SJSA1 (cell line): ENCODE measurements around the gene TUFT1. TPM values are rescaled to one million over a fixed set of nuclear protein-coding genes. Genes with fewer than 3 reads are reported as not detected.

Source experiments
- DNase-seq, 2 experiments: peaks; one replicate each; pipeline ENCODE4 v3.0.0-alpha.2; 2015 to 2020; ENCODE audit warnings: low spot score in 2 of 2, low read depth in 1 of 2
- H3K27ac ChIP-seq: fragments of 250-450 bp; sonication (Bioruptor Pico); 2 replicates; pipeline ENCODE4 v1.5.1; 2020; ENCODE audit warnings: mild to moderate bottlenecking, moderate library complexity
- H3K27me3 ChIP-seq: fragments of 250-450 bp; sonication (Bioruptor Pico); replicated peaks from 2 replicates; pipeline ENCODE4 v1.5.1; 2020; ENCODE audit warnings: mild to moderate bottlenecking, moderate library complexity
- H3K36me3 ChIP-seq: fragments of 250-450 bp; sonication (Bioruptor Pico); 2 replicates; pipeline ENCODE4 v1.5.1; 2020; ENCODE audit warnings: mild to moderate bottlenecking
- H3K4me1 ChIP-seq: fragments of 250-450 bp; sonication (Bioruptor Pico); replicated peaks from 2 replicates; pipeline ENCODE4 v1.6.1; 2021; ENCODE audit warnings: mild to moderate bottlenecking
- H3K4me3 ChIP-seq: fragments of 250-450 bp; sonication (Bioruptor Pico); 2 replicates; pipeline ENCODE4 v1.5.1; 2020; ENCODE audit warnings: mild to moderate bottlenecking
- H3K9me3 ChIP-seq: fragments of 250-450 bp; sonication (Bioruptor Pico); replicated peaks from 2 replicates; pipeline ENCODE4 v1.5.1; 2020; ENCODE audit warnings: mild to moderate bottlenecking
- total RNA-seq: library from RNA; depleted of rRNA; stranded (reverse); fragments of >200 nt; shearing (Covaris generic); gene quantifications from 2 replicates; pipeline ENCODE4 v1.2.3, GENCODE V29; 2014

TUFT1 gene
- total RNA-seq, 1 experiment from 2014 or later = 46.0 TPM

GRCh38 chr1:151536499-151536898, 3.6 kb upstream of the TUFT1 start:
- no peak for DNase-seq
- H3K4me3 ChIP-seq = no peak overlapping the region
- no peaks in the 10 kb centered on the region for H3K27me3 ChIP-seq
- H3K4me1 ChIP-seq = peaks cover 52% of the 10 kb centered on the region
- peak overlapping the region; percentile 85 for H3K27ac ChIP-seq
- no peaks in the 10 kb centered on the region for H3K9me3 ChIP-seq
- H3K36me3 ChIP-seq = 0 out of 2 replicates have a peak, but pooled peaks cover 3% of the 10 kb centered on the region

- H3K36me3 ChIP-seq = 0 out of 2 replicates have a peak, but pooled peaks cover 3% of the 10 kb centered on the region
- no peaks in the 10 kb centered on the region for H3K27me3 ChIP-seq
- no peaks in the 10 kb centered on the region for H3K9me3 ChIP-seq
- H3K27ac ChIP-seq = peak overlapping the region; percentile 85
- peaks cover 59% of the 10 kb centered on the region for H3K4me1 ChIP-seq
- no peak overlapping the region for H3K4me3 ChIP-seq
- peak; percentile 89 to 90 for DNase-seq
Measured at GRCh38 chr1:151537112-151537511, 3.0 kb upstream of the TUFT1 start.

GRCh38 chr1:151539321-151540020, 638 bp upstream of the TUFT1 start:
- peak; percentile 84 to 88 for DNase-seq
- Histone ChIP-seq H3K9me3 (no peaks in the 10 kb centered on the region), H3K27me3 (no peaks in the 10 kb centered on the region), H3K4me1 (peaks cover 73% of the 10 kb centered on the region), H3K4me3 (peak overlapping the region; percentile 62), H3K36me3 (0 out of 2 replicates have a peak, but pooled peaks cover 10% of the 10 kb centered on the region), H3K27ac (peak overlapping the region; percentile 64)

GRCh38 chr1:151540982-151541377, 871 bp downstream of the TUFT1 start:
- H3K36me3 ChIP-seq = peaks cover 19% of the 10 kb centered on the region; the same call in 1 of the 2 replicates
- H3K9me3 ChIP-seq = no peaks in the 10 kb centered on the region
- H3K4me3 ChIP-seq = peak overlapping the region; percentile 62
- peak overlapping the region; percentile 38; the same call in 1 of the 2 replicates for H3K27ac ChIP-seq
- H3K27me3 ChIP-seq = no peaks in the 10 kb centered on the region
- DNase-seq = no peak
- H3K4me1 ChIP-seq = peaks cover 66% of the 10 kb centered on the region

- Histone ChIP-seq H3K4me3 (peak overlapping the region; percentile 62), H3K9me3 (no peaks in the 10 kb centered on the region), H3K4me1 (peaks cover 66% of the 10 kb centered on the region), H3K36me3 (peaks cover 27% of the 10 kb centered on the region), H3K27me3 (no peaks in the 10 kb centered on the region), H3K27ac (0 out of 2 replicates have a peak overlapping the region, but pooled peaks have one; percentile 38)
- no peak for DNase-seq
Measured at GRCh38 chr1:151541752-151542151, 1.6 kb downstream of the TUFT1 start.

GRCh38 chr1:151542710-151543129, 2.6 kb downstream of the TUFT1 start:
- H3K4me1 ChIP-seq = peaks cover 66% of the 10 kb centered on the region
- no peaks in the 10 kb centered on the region for H3K9me3 ChIP-seq

GRCh38 chr1:151545542-151545941, 5.4 kb downstream of the TUFT1 start:
- Histone ChIP-seq H3K4me3 (no peak overlapping the region), H3K36me3 (peaks cover 37% of the 10 kb centered on the region), H3K27ac (no peak overlapping the region; the same call in 1 of the 2 replicates), H3K9me3 (no peaks in the 10 kb centered on the region), H3K4me1 (peaks cover 74% of the 10 kb centered on the region), H3K27me3 (no peaks in the 10 kb centered on the region)
- DNase-seq = no peak

More at GRCh38 chr1:151542710-151543129, 2.6 kb downstream of the TUFT1 start:
- H3K4me3 ChIP-seq = no peak overlapping the region
- H3K27ac ChIP-seq = peak overlapping the region; percentile 38
- peaks cover 32% of the 10 kb centered on the region for H3K36me3 ChIP-seq
- no peaks in the 10 kb centered on the region for H3K27me3 ChIP-seq
- DNase-seq = peak; percentile 76 to 78

GRCh38 chr1:151546011-151546925, 6.2 kb downstream of the TUFT1 start:
- no peak for DNase-seq
- Histone ChIP-seq H3K4me3 (no peak overlapping the region), H3K4me1 (peaks cover 72% of the 10 kb centered on the region), H3K27me3 (no peaks in the 10 kb centered on the region), H3K9me3 (no peaks in the 10 kb centered on the region), H3K27ac (peak overlapping the region; percentile 72), H3K36me3 (peaks cover 39% of the 10 kb centered on the region)

- Histone ChIP-seq H3K36me3 (peaks cover 46% of the 10 kb centered on the region), H3K9me3 (no peaks in the 10 kb centered on the region), H3K4me3 (no peak overlapping the region), H3K27me3 (no peaks in the 10 kb centered on the region), H3K27ac (peak overlapping the region; percentile 72), H3K4me1 (peaks cover 62% of the 10 kb centered on the region)
- DNase-seq = peak; percentile 94 to 97
Measured at GRCh38 chr1:151547119-151547899, 7.2 kb downstream of the TUFT1 start.

GRCh38 chr1:151547900-151548230, 7.8 kb downstream of the TUFT1 start:
- peaks cover 46% of the 10 kb centered on the region for H3K36me3 ChIP-seq
- peaks cover 56% of the 10 kb centered on the region for H3K4me1 ChIP-seq
- no peak for DNase-seq
- H3K4me3 ChIP-seq = no peak overlapping the region
- no peaks in the 10 kb centered on the region for H3K9me3 ChIP-seq
- no peaks in the 10 kb centered on the region for H3K27me3 ChIP-seq
- H3K27ac ChIP-seq = peak overlapping the region; percentile 72

GRCh38 chr1:151549199-151549598, 9.1 kb downstream of the TUFT1 start:
- Histone ChIP-seq H3K27ac (no peak overlapping the region), H3K4me1 (peaks cover 60% of the 10 kb centered on the region), H3K36me3 (peaks cover 39% of the 10 kb centered on the region), H3K4me3 (no peak overlapping the region), H3K27me3 (no peaks in the 10 kb centered on the region), H3K9me3 (no peaks in the 10 kb centered on the region)
- no peak for DNase-seq

- H3K27me3 ChIP-seq = no peaks in the 10 kb centered on the region
- peaks cover 14% of the 10 kb centered on the region; the same call in 1 of the 2 replicates for H3K36me3 ChIP-seq
- H3K27ac ChIP-seq = no peak overlapping the region
- H3K9me3 ChIP-seq = no peaks in the 10 kb centered on the region
- no peak overlapping the region for H3K4me3 ChIP-seq
- DNase-seq = peak in 1 of 2 experiments; percentile 39
- H3K4me1 ChIP-seq = peaks cover 27% of the 10 kb centered on the region
Measured at GRCh38 chr1:151553659-151554058, 13.6 kb downstream of the TUFT1 start.

- no peak for DNase-seq
- H3K27ac ChIP-seq = no peak overlapping the region
- H3K9me3 ChIP-seq = no peaks in the 10 kb centered on the region
- H3K36me3 ChIP-seq = peaks cover 20% of the 10 kb centered on the region; the same call in 1 of the 2 replicates
- H3K27me3 ChIP-seq = no peaks in the 10 kb centered on the region
- no peak overlapping the region for H3K4me3 ChIP-seq
- H3K4me1 ChIP-seq = peaks cover 12% of the 10 kb centered on the region
Measured at GRCh38 chr1:151556052-151556451, 15.9 kb downstream of the TUFT1 start.
